GM10847 (cell line): ENCODE data around the gene PCDH1.

Experiments used
- POLR2A ChIP-seq: IDR thresholded peaks from 2 replicates; pipeline ENCODE4 v1.6.1; 2011; ENCODE audit not compliant: insufficient read length; ENCODE audit errors: extremely low read depth

The PCDH1 gene

DNA sequence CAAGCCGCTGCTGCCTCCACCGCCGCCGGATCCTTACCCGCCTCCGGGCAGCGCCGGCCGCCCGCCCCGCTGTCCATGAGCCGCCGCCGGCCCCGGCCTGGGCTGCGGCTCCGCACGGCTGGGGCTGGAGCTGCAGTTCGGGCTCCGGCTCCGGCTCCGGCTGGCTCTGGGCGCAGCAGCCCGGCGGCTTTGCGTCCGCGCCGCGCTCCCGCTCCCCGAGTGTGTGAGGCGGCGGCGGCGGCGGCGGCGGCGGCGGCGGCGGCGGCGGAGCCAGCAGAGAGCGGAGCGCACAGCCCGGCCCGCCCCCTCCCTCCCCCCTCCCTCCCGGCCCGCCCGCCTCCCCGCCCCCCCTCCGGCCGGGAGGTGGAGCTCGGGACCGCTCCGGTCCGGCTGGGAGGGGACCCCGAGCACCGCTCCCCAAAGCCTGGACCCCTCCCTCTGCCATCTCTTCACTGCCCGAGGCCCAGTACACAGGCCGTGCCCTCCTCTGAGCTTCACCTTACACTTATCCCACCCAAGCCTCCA, at the start of gene PCDH1:
TSS of gene PCDH1 (minus strand) at position 225 of the 525 bp plus-strand sequence. CDS start at position 77, 148 bp downstream.
- no peak for TF ChIP-seq POLR2A

DNA sequence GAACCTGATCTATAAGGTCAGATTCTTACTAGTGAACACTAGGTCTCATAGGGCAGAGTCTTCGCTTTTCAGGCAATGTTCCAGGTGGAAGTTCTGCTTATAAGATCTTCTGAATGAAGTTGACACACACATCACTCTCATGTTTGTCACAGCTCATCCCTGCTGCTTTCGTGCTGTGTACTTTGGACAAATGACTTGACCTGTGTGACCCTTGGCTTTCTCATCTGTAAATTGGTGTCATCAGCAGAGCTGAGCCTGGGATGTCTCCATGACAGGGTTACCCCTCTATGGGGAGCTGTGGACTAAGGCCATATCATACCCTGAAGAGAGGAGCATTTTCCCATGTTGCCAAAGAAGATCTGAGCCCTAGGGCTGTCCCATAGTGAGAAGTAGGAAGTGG, 48.2 kb upstream of the PCDH1 start:
- TF ChIP-seq POLR2A: no peak

DNA sequence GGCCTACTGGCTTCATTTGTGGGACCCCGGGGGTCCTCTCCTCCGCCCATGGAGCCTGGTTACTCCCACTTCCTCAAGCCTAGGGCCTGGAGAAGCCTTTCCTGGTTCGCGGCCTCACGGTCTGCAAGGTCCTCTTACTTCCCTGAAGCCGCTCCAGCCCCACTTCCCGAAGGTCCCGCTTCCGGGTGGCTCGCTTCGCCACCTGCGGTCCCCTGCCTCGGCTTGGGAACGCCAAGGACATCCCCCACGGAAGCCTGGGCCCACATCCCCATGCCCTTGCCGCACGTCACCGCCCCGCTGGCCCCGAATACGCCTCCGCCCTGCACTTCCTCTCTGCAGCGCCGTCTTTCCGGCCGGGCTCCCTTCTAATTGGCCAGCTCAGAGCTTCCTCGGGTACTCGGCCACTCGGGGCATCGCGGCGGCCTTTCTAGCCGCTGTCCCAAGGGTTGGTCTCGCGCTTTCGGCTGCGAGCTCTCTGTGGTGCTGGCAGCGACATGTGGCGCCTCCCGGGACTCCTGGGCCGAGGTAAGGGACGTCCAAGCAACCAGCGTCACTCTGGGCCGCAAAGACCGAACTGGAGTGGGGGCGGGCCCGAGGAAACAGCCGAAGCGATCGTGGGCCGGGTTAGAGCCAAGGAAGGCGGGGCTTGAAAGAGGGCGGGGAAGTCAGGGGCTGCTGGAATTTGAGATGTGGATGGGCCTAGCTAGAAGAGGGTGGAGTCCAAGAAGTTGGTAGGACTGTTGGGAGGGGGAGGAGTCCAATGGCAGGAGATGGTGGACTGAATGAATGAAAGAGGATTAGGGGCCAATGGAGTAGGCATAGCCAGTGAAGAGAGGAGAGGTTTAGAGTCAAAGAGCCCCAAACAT, 45.5 kb upstream of the PCDH1 start, which contains the start of gene DELE1:
TSS of gene DELE1 (plus strand) at position 424 of the 866 bp plus-strand sequence. CDS start at position 495, 71 bp downstream.
- TF ChIP-seq POLR2A: peak; percentile 84

DNA sequence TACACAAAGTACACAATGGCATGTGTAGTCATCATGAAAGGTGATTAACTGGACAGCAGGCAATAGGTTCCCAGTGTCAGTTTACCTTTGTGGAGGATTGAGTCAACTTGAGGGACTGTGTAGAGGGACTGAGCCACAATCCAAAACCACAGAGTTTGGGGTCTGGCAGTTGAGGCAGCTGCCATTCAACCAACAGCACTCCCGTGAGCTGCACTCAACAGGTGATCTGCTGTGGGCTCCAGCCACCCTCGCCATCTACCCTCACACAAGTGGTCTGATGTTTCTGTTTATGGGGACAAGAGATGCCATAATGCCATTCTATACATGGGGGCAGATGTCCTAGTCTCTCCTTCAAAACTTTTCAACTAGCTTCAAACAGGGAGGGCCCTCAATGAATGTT, 42.6 kb upstream of the PCDH1 start:
- no peak for TF ChIP-seq POLR2A

DNA sequence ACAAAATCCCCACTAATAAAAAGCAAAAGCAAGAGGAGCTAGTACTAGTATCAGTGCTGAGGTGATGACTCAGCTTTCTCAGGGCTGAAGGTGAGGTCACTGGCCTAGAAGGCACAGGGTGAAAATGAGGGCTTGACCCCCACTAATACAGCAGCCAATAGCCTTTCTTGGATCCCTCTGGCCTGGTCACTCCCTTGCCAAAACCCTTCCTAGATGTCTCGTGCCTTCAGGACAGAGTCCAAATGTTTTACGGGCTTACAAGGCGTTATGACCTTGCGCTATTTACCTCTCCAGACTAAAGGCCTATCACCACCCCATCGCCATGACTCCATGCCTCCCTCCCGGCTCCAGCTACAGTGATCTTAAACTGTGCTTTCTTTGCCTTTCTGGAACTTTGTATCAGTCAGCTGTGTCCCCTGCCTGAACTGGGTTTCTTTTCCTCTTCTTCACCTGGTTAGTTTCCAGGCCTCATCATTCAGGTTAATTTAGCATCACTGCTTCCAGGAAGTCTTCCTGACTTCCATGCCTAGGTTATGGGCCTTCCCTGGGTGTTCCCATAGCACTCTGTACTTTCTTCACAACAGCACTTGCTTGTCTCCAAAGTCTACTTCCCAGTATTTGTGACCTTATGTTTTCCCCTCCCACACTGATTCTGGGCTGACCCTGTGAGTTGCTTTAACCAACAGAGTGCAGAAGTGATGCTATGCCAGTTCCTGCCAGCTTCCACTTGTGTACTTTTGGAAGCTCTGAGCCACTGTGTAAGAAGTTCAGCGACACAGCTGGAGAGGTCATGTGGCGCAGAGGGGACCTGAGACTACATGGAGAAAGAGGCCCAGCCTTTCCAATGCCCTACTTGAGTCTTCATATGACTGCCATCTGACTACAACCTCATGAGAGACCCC, 41.3 kb upstream of the PCDH1 start:
- TF ChIP-seq POLR2A: no peak

DNA sequence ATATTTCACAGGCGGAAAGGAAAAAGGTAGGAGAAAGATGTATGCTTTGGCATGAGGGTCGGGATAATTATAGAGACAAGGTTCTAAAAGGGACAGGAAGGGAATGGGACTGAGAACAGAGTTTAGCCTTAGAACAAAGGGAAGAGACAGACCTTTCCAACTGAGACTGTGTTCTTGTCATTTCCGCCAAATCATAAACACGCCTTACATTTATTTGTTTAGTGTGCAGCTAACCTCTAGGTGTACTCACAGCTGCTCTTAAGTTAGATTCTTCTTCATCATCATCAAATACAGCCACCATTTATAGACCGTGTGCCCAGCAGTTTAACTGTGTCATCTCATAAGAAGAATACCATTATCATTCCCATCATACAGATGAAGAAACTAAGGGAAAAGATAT, 39.5 kb upstream of the PCDH1 start:
- TF ChIP-seq POLR2A: no peak

DNA sequence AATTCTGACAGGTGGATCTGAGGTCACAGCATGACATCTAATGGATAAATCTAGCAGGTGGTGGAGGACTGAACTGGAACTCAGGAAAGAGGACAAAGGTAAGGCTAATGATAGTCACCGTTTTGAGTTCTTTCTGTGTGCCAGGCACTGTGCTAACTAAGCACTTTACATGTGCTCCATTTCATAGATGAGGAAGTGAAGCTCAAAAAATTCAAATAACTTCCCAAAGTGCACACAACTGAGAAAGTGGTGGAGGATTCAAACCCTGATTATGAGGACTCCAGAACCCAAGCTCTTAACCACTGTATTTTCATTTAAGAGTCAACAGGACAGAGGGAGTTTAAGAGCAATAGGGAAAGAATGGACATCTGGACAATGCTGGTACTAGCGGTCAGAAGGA, 38.3 kb upstream of the PCDH1 start:
- TF ChIP-seq POLR2A: no peak

DNA sequence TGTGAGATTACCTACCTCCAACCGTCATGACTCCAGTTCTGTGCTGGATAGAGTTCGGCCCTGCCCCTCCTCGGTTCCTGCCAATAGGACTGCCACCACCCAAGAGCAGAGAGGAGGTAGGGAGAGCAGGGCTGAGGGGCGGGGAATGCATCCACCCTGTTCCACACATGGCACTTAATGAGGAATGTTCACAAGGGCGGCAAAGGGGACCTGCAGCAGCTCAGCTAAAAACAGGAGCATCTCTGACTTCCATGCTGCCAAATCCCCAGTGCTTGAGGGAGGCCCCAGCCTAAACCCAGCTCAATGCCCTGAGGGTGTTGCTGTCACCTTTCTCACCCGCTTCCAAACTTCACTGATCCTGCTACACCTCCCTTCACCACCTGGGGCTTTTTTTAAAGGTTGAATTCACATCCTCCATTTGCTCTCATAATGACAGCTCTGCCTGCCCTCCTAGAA, 37.7 kb upstream of the PCDH1 start:
- TF ChIP-seq POLR2A: no peak

DNA sequence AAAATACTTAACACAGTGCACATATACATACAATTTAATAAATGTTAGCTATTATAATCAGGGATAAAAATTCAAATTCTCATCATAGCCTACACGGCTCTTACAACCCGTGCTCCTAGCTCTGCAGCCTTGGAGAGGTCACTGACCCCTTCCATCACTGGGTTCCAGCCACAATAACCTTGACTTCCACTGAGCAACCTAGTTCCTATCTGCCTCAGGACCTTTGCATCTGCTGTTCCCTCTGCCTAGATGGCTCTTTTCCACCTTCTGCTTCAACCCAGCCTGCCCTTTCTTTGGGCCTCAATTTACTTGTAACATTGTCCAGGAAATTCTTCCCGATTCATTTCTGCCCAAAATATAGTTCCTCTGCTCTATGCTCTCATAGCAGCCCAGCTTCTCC, 36.6 kb upstream of the PCDH1 start:
- TF ChIP-seq POLR2A: no peak

DNA sequence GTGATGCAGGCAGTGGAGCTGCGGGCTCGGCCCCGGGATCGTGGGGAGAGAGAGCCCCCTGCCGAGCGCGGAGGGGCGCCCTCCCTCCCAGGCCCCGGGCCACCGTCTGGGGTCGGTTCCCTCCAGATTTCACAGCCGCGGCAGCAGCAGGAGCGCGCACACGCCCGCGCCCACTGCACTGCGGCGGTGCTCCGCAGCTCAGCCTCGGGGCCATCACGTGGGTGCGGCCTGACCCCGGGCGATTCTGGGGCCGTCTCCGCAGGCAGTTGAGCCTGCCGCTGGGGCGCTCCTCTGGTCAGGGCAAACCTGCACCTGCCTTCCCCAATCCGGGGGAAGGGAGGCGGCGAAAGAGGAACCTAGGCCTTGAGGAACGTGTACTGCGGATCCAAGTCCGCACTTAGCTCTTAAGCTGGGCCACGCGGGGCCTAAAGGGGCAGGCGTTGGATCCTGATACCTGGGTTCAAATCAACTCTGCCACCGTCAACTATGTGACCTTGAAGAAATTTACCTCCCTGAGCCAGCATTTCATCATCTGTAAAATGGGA, 36.1 kb upstream of the PCDH1 start:
- TF ChIP-seq POLR2A: no peak

DNA sequence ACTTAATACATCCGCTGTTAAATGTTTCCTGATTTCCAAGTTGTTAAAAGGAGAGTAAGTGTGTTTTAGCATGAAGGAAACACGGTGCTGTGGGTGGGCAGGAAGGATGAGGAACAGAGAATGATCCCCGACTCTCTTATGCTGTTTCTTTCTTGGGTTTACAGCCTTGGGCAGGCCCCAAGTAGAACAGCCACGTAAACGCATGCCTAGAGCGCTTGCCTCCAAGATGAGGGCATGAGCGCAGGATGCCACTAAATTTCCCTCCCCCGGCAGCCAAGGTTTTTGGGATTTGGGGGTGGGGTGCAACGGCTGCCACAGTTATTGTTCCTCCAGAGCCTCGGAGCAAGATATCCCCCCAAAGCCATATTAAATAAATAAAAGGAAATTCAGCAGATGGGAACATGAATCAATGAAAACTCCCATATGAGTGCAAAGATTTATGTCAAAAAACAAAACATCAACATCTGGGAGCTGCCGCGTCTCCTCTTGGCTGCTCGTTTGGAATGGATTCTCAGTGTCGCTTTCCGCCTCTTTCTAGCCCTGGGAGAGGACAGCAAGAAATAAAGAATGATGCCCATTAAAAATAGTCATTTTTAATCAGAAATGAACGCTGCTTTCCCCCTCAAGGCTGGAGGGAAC, 35.5 kb upstream of the PCDH1 start:
- no peak for TF ChIP-seq POLR2A

DNA sequence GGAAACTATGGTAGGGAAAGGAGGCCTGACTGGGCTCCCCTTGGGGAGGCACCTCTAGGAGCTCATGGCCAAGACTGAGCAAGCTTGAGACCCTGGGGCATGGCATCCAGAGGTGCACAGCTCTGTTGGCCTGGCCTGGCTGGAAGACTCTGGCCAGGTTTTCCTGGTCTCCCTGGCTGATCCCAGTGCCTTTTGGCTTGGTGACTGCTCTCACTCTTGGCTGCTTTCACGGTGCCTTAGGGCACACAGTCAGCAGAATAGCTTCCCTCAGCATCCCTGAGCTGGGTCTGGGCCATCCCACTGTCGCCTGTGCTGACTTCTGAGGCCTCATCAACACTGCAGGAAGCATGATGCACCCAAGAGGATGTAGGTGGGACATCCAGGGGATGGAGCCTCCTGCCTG, 32.1 kb upstream of the PCDH1 start:
- no peak for TF ChIP-seq POLR2A

DNA sequence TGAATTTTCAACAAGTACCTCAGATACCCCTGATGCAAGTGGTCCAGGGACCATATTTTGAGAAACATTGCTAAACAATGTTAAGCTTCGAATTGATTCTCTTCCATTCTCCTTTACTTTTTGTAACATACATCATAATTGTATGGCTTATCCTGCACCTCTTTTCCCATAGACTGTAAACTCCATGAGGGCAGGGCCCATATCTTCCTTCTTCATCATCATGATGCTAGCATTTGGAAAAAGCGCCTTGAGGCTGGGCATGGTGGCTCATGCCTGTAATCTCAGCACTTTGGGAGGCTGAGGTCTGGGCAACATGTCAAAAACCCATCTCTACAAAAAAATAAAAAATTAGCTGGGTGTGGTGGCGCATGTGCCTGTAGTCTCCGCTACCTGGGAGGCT, 31.0 kb upstream of the PCDH1 start:
- no peak for TF ChIP-seq POLR2A

DNA sequence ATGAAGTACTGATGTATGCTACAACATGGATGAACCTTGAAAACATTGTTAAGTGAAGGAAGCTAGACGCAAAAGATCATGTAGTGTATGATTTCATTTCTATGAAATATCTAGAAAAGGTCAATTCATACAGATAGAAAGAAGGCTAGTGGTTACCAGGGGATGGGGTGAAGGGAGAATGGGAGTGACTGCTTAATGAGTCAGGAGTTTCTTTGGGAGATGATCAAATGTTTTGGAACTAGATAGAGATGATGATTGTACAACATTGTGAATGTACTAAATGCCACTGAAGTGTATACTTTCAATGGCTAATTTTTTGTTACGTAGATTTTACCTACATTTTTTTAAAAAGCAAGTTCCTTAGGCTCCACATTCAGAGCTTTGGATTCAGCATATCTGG, 30.6 kb upstream of the PCDH1 start:
- TF ChIP-seq POLR2A: no peak

DNA sequence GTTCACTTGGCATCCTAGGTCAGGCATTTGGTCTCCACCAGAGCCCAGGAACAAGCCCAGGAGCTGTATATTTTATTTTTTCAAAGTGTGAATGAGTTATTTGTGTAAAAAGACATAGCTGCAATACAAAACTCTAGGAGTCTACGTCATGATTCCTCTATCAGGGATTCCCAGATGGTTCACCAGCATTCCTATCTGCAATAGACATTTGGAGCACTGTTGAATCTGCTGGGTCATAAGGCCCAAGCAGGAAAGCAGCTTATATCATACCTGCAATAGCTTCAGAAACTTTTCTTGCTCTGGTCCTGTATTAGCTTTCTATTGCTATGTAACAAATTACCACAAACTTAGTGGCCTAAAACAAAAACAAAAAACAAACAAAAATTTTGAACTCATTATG, 28.8 kb upstream of the PCDH1 start:
- TF ChIP-seq POLR2A: no peak
